GM12878 (cell line): ENCODE data around the gene MCUB.

Source experiments
- BCL3 ChIP-seq: IDR thresholded peaks from 2 replicates; pipeline ENCODE4 v1.6.1; 2011; ENCODE audit warnings: borderline replicate concordance, low read depth, mild to moderate bottlenecking, moderate library complexity, low read length; ENCODE audit not compliant: insufficient read depth, poor library complexity, severe bottlenecking
- CREB1 ChIP-seq: IDR thresholded peaks from 2 replicates; pipeline ENCODE4 v1.6.1; 2012; ENCODE audit warnings: low read depth, mild to moderate bottlenecking, inconsistent platforms
- CTCF ChIP-seq, 3 experiments: IDR thresholded peaks in 2 of 3; conservative IDR thresholded peaks in 1 of 3; 2 replicates each; pipeline ENCODE4 v1.5.1; 2011; ENCODE audit warnings: low read depth in 3 of 3, low read length in 3 of 3, mild to moderate bottlenecking in 3 of 3, control low read depth in 2 of 3, moderate library complexity in 2 of 3, inconsistent platforms in 1 of 3, mixed read lengths in 1 of 3; ENCODE audit not compliant: control insufficient read depth in 2 of 3, insufficient read depth in 1 of 3; ENCODE audit errors: extremely low read depth in 1 of 3
- GABPA ChIP-seq: IDR thresholded peaks from 2 replicates; pipeline ENCODE4 v1.6.1; 2014; ENCODE audit warnings: antibody characterized with exemption, low read depth, mild to moderate bottlenecking, inconsistent platforms
- POLR2AphosphoS5 ChIP-seq: IDR thresholded peaks from 2 replicates; pipeline ENCODE4 v1.6.1; 2011; ENCODE audit warnings: mild to moderate bottlenecking, low read length, inconsistent platforms
- RAD21 ChIP-seq: IDR thresholded peaks from 2 replicates; pipeline ENCODE4 v1.6.1; 2011; ENCODE audit warnings: mild to moderate bottlenecking, low read depth, low read length, moderate library complexity; ENCODE audit not compliant: insufficient read depth
- USF2 ChIP-seq: IDR thresholded peaks from 2 replicates; pipeline ENCODE4 v1.6.1; 2011; ENCODE audit warnings: low read depth, low read length, improper control_type of control experiment, borderline replicate concordance

GRCh38 chr4:109547394-109547793 lies 12.7 kb upstream of the MCUB start:
- TF ChIP-seq GABPA (no peak), RAD21 (no peak), USF2 (no peak), POLR2AphosphoS5 (no peak), BCL3 (no peak), CTCF (IDR thresholded peaks at IDR 0.05 in 2 of 3, conservative IDR thresholded peaks at IDR 0.05 in 1 of 3; ENCODE audit: control insufficient read depth in 2 of 3, extremely low read depth in 1 of 3, insufficient read depth in 1 of 3, low read depth in 3 of 3, low read length in 3 of 3) (no peak), CREB1 (no peak)
